ENCODE results near the gene KLHDC4.

DNA sequence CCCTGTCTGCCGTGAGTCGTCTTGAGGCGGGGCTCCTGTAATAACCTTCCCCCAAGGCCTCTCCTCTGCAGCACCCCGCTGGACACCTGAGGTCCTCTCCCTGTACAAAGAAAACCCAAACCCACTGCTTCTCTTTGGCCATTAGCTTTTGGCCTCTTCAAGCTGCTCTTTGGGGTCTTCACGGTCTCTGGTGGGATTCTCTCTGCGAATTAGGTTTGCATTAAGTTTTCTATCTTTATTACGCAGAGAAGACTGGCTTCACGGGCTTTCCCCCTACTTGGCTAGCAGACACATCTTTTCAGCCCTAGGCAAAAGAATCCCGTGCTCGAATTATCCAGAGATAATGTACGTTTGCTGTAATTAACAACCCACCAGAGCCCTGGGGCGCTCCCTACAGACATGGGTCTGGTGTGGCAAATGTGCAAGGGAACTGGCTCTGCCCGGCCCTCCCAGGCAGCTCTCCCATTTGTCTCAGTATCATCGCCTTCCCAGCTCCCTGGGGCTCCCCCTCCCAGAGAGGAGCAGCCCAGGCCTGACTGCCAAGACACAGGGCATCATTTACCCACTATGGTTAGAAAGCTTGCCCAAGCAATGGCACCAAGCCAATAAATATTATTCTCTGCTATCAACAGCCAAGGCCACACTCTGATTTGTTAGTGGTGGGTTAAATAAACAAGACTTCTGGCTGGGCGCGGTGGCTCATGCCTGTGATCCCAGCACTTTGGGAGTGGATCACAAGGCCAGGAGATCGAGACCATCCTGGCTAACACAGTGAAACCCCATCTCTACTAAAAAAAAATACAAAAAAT, 24.7 kb upstream of the KLHDC4 start:
- TF ChIP-seq, protein P1, sequence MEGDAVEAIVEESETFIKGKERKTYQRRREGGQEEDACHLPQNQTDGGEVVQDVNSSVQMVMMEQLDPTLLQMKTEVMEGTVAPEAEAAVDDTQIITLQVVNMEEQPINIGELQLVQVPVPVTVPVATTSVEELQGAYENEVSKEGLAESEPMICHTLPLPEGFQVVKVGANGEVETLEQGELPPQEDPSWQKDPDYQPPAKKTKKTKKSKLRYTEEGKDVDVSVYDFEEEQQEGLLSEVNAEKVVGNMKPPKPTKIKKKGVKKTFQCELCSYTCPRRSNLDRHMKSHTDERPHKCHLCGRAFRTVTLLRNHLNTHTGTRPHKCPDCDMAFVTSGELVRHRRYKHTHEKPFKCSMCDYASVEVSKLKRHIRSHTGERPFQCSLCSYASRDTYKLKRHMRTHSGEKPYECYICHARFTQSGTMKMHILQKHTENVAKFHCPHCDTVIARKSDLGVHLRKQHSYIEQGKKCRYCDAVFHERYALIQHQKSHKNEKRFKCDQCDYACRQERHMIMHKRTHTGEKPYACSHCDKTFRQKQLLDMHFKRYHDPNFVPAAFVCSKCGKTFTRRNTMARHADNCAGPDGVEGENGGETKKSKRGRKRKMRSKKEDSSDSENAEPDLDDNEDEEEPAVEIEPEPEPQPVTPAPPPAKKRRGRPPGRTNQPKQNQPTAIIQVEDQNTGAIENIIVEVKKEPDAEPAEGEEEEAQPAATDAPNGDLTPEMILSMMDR (IDR thresholded peaks at IDR 0.05): no peak
- TF ChIP-seq EP300 (IDR thresholded peaks at IDR 0.05) (peak; percentile 60), POLR2A (IDR thresholded peaks at IDR 0.05) (no peak)
